Stimulated activated CD4-positive, alpha-beta T cell treated with anti-CD3 and anti-CD28 coated beads, TNF-alpha, amount 100 ng/mL, for 48 hours (primary cell): ENCODE results near the gene TRIM46.
A peak's percentile ranks its signal among the peaks of the same experiment; 100 is the strongest.
"Not testable (repeated sequence)": the region's sequence is repeated elsewhere in the genome, so short reads cannot be mapped to it uniquely, and the experiment has no call there.

Experiments used
- DNase-seq, 3 donors: peaks; one replicate each; pipeline ENCODE4 v3.0.0-alpha.2; 2020; ENCODE audit warnings: low read depth in 3 of 3

TRIM46 gene

DNA sequence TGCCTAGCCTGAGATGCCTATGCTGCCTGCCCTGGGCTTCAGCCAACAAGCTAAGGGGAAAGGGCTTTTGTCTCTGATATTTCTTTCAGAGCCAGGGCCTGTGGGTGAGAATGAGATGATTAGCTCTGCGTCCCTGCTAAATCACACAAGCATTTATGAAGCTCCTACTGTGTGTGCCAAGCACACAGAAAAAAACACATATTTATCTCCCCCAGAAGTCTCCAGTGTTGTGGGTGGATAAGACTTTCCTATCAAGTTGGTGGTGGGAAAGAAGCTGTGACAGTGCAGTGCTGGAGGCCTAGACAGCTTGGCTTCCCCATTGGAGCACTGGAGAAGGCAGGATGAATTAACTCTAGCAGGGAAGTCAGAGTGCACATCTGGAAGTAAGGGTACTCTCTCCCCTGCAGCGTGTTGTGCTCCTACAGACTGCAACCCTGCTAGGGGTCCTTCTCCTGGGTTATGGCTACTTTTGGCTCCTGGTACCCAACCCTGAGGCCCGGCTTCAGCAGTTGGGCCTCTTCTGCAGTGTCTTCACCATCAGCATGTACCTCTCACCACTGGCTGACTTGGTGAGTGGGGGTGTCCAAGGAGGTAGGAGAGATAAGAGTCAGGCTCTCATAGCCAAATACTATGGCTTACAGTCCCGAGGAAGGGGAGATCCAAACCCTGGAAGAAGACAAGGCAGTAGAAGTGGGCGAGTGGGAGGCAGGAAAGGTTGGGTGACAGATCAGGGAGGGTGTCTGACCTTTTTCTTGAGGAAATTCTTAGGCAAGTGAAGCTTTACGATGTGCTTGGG is 36.3 kb upstream of the TRIM46 start:
- DNase-seq: no peak

DNA sequence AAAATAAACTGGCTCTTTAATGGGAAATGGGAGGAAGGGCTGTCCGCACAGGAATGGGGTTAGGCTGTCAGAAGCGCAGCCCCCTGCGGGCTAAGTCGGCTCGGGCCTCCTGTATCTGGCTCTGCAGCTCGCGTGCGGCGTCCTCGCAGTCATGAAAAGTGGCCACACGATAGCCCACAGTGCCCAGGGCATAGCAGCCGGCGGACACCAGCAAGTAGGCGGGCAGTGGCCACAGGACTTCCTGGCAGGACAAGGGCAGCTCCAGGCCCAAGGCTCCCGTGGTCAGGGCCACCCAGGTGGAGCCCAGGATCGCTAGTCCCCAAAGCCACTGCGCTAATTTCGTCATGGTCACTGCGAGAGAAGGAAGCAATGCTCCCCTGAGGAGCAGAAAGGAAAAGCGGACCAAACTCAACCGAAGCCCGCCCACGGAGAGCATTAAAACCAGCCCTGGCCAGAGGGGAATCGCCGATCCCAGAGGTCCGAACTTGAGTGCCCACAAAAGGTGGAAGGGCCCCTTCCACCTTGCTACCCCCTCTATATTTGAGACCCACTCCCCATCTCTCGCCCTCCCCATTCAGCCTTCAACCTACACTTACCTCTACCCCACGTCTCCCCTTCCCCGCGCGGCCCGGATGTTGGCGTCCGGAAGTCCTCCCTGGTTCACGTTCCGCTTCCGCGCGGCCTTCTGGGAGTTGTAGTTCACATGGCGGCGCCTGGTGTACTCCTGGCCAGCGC is 33.6 kb upstream of the TRIM46 start, which contains the start of gene DPM3:
Gene DPM3, minus strand, starts transcription at position 637 of the 735 bp plus-strand sequence. Its CDS starts 291 bp downstream, at position 346.
- DNase-seq: peak; percentile 78 to 90 (median 84)

DNA sequence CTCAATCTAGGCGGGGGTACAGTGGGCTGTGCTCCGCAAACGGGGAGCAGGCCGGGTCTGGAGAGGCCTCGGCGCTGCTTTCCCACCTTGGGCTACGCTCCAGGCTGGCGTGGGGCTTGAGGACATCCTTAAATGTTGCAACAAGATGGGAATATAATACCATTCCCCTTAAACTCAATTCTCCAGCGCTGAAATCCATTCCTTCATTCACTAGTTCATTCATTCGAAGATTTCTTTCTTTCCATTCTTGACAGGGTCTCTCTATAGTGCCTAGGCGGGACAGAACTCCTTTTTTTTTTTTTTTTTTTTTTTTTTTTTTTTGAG is 33.1 kb upstream of the TRIM46 start:
- DNase-seq: no peak

DNA sequence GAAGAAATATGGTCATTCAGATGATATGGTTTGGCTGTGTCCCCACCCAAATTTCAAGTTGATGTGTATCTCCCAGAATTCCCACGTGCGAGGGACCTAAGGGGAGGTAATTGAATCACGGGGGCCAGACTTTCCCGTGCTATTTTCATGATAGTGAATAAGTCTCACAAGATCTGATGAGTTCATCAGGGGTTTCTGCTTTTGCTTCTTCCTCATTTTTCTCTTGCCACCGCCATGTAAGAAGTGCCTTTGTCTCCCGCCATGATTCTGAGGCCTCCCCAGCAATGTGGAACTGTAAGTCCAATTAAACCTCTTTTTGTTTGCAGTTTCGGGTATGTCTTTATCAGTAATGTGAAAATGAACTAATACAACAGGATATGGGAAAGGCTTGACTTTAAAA is 31.9 kb upstream of the TRIM46 start:
- DNase-seq: no peak

DNA sequence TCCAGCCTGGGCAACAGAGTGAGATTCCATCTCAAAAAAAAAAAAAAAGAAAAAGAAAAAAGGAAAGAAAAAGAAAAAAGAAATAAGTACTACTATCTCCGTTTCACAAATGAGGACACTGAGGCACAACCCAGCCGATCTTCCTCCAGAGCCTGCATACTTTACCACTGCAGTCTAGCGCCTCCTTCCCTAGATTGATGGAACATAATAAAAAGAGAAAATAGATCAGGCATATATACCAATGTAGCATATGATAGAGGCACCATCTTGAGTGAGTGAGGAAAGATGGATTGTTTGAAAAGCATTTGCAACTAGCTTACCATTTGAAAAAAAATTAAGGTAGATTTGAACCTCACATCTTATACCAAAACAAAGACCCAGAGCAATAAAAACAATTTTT is 28.2 kb upstream of the TRIM46 start:
- DNase-seq: no peak

DNA sequence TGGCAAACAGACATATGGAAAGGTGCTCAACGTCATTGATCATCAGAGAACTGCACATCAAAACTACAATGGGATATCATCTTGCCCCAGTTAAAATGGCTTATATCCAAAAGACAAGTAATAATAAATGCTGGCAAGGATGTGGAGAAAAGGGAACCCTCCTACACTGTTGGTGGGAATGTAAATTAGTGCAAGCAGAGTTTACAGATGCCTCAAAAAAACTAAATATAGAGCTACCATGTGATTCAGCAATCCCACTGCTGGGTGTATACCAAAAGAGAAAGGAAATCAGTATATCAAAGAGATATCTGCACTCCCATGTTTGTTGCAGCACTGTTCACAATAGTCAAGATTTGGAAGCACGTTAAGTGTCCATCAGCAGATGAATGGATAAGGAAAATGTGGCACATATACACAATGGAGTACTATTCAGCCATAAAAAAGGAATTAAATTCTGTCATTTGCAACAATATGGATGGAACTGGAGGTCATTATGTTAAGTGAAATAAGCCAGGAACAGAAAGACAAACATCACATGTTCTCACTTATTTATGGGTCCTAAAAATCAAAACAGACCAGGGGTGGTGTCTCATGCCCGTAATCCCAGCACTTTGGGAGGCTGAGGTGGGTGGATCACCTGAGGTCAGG is 17.5 kb upstream of the TRIM46 start:
- DNase-seq: not testable (repeated sequence)

DNA sequence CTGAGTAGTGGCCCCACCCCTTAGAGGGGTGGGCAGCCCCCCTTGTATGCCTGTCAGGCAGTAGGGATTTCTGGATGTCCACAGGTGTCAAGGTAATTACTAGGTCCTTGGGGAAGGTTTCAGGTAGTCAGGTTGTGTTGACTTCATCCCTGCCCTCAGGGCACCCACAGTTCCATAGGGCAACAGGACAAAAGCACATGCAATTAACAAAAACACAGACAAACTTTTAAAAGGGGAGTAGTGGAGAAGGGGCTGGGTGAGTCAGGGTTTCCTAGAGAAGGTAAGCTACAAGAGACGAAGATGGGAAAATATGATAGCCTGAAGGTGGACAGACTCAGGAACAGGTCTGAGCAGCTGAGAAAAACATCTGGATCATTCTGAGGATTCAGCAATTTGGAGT is 14.7 kb upstream of the TRIM46 start:
- no peak for DNase-seq

DNA sequence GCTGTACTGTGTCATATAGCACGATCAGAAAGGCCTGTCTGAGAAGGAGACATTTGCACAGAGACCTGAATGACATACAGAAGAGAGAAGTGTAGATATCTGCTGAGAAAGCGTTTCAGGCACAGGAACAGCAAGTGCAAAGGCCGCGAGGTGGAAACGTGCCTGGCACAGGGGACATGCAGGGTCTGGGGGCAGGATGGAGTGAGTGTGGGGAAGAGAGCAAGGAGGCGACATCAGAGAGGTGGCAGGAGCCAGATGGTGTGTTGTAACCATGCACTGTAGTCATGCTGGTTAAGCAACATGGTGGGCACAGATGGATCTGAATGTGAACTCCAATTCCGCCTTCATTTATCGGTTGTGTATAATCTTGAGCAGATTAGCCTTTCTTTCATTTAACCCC is 13.5 kb upstream of the TRIM46 start:
- DNase-seq: no peak

DNA sequence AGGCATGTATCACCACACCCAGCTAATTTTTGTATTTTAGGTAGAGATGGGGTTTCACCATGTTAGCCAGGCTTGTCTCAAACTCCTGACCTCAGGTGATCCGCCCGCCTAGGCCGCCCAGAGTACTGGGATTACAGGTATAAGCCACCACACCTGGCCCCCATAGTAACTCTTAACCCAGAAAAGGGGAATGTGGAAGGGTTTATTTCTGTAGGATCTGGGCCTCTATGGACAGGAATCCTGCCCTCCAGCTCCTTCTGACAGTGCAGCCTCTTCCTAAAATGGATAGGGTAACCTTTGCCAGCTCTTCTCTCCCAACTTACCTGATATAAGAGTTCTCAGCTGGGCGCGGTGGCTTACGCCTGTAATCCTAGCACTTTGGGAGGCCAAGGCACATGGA is 11.0 kb upstream of the TRIM46 start:
- not testable (repeated sequence) for DNase-seq

DNA sequence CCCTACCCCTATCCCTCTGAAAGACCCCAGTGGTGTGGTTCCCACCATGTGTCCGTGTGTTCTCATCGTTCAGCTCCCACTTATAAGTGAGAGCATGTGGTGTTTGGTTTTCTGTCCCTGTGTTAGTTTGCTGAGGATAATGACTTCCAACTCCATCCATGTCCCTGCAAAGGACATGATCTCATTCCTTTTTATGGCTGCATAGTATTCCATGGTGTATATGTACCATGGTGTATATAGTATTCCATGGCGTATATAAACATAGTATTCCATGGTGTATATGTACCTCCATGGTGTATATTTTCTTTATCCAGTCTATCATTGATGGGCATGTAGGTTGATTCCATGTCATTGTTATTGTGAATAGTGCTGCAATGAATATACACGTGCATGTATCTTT is 9.9 kb upstream of the TRIM46 start:
- not testable (repeated sequence) for DNase-seq

DNA sequence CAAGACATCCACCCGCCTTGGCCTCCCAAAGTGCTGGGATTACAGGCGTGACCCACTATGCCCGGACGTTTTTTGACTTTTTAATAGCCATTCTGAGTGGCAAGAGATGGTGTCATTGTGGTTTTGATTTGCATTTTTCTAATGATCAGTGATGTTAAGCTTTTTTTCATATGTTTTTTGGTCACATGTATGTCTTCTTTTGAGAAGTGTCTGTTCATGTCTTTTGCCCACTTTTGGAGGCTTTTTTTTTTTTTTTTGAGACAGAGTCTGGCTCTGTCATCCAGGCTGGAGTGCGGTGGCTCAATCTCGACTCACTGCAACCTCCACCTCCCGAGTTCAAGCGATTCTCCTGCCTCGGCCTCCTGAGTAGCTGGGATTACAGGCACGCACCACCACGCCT is 9.0 kb upstream of the TRIM46 start:
- DNase-seq: not testable (repeated sequence)

DNA sequence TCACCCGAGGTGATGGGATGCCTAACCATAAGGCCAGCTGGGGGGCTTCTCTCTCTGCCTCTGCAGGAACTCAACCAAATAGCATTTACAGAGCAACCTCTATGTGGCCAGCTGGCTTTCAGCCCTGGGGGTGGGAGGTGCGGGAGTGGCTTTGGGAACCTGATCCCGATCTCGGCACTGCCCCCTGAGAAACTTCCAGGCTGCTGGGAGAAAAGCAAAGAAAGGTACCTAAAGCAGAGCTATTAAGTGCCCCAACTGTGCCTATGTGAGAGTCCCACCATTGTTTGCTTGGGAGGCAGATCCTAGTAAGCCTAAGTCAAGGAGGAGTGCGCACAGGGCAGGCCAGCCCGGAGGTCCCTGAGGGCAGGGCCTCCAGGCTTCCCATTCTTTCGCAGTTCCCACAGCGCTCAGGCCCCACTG is 7.6 kb upstream of the TRIM46 start:
- DNase-seq: no peak

DNA sequence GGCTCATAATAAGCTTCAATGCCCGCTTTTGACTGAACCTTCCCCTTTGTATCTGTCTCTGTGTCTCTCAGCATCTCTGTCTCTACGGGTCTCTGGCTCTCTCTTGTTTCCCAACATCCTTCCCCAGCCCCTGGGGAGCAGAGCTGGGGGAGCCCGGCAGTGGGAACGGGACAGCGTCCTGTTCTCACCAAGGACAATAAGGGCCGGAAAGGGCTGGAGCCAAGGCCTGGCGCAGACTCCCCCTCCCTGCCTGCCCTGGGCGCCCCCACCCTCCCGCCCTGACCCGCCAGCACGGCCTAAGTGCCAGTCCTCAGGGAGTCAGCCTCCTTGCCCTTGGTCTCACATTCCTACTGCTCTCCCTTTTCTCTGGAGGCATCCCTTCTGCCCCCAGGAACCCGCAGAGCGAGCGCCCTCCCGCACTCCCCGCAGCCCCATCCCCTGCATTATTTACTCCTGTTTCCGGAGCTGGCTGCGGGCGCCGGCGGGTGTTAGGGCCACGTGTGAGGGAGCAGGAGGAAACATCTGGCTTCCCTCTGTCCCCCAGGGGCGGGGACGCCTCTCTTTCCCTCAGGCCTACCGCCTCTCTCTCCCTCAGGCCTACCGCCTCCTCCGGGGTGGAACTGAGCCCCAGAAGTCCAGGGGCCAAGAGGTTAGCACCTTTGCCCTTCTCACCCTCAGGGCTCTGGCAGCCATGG is 7.0 kb upstream of the TRIM46 start:
- DNase-seq: no peak

DNA sequence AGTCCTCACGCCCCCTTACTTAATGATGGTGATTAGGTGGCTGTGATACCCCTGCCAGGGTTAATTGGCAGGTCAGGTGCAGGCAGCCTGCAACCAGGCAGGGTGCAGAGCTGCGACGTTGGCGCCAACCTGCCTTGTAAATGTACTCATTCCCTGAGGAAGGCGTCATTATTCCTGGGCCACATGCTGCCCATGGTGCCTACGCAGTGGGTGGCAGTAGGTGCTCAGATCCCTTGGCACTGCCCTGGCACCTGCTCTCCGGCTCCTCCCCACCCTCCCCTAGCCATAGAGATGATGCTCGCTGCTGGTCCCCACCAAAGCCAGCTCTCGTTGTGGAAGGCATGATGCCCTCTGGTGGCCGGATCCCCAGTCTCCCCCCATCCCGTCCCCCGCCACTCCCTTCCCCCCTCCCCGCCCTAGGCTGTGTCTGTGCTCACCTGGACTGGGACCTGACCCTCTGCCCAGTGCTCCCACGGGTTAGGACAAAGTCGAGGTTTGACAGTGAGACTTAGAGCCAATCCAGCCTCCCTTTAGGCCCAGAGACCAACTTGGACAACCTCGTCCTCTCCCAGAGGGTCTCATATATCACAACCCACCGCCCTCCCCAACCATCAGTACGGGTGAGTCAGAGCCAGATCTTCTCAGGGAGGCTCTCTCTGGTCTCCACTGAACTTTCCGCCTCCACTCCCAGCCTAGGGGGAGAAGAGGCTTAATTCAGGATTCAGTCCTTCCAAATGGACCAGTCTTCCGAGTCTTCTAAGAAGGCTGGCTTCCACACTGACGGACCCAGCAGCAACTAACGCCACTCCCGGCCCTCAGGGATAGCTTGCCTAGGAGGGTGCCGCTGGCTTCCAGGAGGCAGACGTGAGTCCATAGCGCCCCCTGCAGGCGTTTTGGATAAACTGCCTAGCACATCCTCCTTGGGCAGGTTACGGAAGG is 6.2 kb upstream of the TRIM46 start:
- peak; percentile 77 to 84 (median 83) for DNase-seq

DNA sequence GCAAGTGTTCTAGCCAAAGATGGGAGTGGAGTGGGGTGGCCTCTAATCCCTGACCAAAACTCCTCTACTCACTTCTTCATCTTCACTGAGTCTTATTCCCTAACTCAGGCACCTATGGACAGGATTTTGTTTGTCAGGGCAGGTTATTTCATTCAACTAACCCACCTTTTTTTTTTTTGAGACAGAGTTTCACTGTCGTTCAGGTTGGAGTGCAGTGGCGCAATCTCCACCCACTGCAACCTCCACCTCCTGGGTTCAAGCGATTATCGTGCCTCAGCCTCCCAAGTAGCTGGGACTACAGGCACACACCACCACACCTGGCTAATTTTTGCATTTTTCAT is 5.6 kb upstream of the TRIM46 start:
- DNase-seq: not testable (repeated sequence)

DNA sequence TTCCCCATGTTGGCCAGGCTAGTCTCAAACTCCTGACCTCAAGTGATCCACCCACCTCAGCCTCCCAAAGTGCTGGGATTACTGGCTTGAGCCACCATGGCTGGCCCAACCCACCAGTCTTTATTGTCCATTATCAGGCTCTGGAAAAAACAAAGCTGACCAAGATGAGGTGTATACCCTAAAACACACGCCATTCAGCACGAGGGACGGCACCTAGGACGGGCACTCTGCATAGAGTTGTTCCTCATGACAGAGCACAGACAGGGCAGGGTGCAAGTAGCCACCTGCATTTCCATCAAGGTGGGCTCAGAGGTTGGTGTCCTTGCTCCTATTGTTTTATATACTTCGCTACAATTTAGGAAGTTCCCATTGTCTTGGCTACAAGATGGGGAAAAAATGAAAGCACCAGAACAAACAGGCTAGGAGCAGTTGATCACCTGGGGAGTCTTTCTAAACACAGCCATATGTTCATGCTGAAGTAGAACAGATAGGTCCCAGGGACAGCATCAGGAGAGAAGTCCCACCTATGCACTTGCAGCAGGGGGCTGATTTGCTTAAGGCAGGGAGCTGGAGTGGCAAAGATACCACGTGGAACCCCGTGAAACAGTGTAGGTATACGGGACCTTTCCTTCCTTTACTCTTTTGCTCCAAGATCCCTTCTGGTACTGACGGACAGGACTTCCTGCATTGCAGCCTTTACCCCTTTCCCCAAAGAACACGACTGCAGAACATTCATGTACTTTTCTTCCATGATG is 5.0 kb upstream of the TRIM46 start:
- no peak for DNase-seq

DNA sequence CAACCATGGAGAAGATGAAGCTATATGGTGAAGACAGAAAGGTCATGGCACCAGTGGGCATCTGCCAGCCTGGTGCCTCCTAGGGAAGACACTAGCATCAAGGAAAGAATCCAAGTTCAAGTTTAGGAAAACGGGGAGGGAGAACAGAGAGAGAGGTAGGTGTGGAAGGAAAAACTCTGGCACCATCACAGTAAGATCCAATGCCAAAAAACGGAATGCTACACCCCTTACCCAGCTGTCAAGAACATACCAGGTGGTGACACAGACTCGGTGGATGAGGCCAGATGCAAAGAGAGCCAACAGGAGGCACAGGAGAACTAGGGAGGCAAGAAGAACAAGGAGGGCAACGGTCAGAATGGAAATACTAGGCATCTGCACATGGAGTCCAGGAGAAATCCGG is 4.1 kb upstream of the TRIM46 start:
- DNase-seq: no peak

DNA sequence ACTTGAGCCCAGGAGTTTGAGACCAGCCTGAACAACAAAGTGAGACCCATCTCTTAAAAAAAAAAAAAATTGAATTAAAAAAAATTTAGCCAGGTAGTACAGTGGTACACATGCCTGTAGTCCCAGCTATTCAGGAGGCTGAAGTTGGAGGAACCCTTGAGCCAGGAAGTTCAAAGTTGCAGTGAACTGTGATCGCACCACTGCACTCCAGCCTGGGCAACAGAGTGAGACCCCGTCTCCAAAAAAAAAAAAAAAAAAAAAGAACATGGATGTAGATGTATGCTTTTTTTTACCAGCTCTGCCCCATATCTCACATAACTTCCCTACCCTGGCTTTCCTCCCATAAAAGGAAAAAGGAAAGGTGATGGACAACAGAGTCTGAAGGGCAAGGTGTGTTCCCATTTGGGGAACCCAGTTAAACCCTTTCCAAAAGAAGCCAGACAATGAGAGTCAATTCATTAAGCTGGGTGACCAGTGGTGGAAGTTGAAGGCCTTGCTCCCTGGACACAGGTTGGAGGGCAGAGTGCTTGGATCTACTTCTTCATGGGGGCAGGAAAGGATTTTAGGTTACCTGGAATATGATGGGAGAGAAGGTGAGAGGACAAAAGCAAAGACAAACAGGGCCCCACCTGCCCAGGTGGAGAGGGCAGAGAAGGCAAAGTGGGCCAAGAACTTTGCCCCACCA is 3.4 kb upstream of the TRIM46 start:
- DNase-seq: no peak

DNA sequence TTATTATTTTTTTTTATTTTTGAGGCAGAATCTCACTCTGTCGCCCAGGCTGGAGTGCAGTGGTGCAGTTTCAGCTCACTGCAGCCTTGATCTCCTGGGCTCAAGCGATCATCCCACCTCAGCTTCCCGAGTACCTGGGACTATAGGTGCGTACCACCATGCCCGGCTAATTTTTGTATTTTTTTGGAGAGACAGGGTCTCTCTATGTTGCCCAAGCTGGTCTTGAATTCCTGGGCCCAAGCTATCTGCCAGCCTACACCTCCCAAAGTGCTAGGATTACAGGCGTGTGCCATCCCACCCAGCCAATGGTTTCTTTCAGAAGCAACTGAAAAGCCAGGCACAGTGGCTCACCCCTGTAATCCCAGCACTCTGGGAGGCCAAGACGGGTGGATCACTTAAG is 2.8 kb upstream of the TRIM46 start:
- DNase-seq: no peak
